Measurements from ENCODE around the gene FEM1C.
"Not testable (repeated sequence)": the region's sequence is repeated elsewhere in the genome, so short reads cannot be mapped to it uniquely, and the experiment has no call there.

Gene FEM1C

GRCh38 chr5:115489733-115490132 is 54.8 kb downstream of the FEM1C start:
- no peak for DNase-seq (ENCODE audit: low spot score)
- no peak for TF ChIP-seq CTCF (IDR thresholded peaks at IDR 0.05; ENCODE audit: extremely low read depth, missing control alignments)

- TF ChIP-seq CTCF (IDR thresholded peaks at IDR 0.05; ENCODE audit: extremely low read depth, missing control alignments): no peak
- peak; percentile 17 for DNase-seq (ENCODE audit: low spot score)
Measured at GRCh38 chr5:115487756-115488155, 56.8 kb downstream of the FEM1C start.

- TF ChIP-seq CTCF (IDR thresholded peaks at IDR 0.05; ENCODE audit: extremely low read depth, missing control alignments): no peak
- no peak for DNase-seq (ENCODE audit: low spot score)
Measured at GRCh38 chr5:115487168-115487567, 57.4 kb downstream of the FEM1C start.

- DNase-seq (ENCODE audit: low spot score): no peak
- TF ChIP-seq CTCF (IDR thresholded peaks at IDR 0.05; ENCODE audit: extremely low read depth, missing control alignments): no peak
Measured at GRCh38 chr5:115486728-115487127, 57.8 kb downstream of the FEM1C start.

- TF ChIP-seq CTCF (IDR thresholded peaks at IDR 0.05; ENCODE audit: extremely low read depth, missing control alignments): no peak
- no peak for DNase-seq (ENCODE audit: low spot score)
Measured at GRCh38 chr5:115484368-115484767, 60.2 kb downstream of the FEM1C start.

GRCh38 chr5:115480900-115481299 is 63.7 kb downstream of the FEM1C start:
- DNase-seq (ENCODE audit: low spot score): no peak
- TF ChIP-seq CTCF (IDR thresholded peaks at IDR 0.05; ENCODE audit: extremely low read depth, missing control alignments): no peak

- no peak for TF ChIP-seq CTCF (IDR thresholded peaks at IDR 0.05; ENCODE audit: extremely low read depth, missing control alignments)
- DNase-seq (ENCODE audit: low spot score): no peak
Measured at GRCh38 chr5:115480271-115480670, 64.3 kb downstream of the FEM1C start.

GRCh38 chr5:115479166-115479873 is 65.3 kb downstream of the FEM1C start:
- not testable (repeated sequence) for DNase-seq (ENCODE audit: low spot score)
